GM18907 (cell line): ENCODE results near the gene GLRX3.

Source experiments
- ATAC-seq: cut with Tn5 transposase; IDR thresholded peaks from one replicate; pipeline ENCODE4 v1.9.1; 2021; ENCODE audit warnings: mild to moderate bottlenecking, moderate library complexity; ENCODE audit not compliant: unreplicated experiment

GLRX3 gene

DNA sequence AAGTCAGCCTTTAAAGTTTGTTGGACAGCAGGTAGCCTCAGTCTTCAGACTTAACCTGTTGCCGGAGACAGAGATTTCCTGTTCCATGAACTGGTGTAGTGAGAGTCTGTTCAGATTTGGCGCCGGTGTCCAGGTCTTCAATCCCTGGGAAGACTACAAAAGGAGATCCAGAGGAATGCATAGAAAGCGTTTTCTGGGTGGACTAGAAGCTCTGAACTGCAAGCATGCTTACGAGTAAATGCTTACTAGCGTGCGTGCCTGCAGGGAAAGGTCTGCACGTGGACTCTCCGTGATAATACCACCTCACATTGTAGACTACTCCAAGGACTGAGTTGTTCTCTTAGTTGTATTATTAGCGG is 878 bp downstream of the GLRX3 start:
- no peak for ATAC-seq

DNA sequence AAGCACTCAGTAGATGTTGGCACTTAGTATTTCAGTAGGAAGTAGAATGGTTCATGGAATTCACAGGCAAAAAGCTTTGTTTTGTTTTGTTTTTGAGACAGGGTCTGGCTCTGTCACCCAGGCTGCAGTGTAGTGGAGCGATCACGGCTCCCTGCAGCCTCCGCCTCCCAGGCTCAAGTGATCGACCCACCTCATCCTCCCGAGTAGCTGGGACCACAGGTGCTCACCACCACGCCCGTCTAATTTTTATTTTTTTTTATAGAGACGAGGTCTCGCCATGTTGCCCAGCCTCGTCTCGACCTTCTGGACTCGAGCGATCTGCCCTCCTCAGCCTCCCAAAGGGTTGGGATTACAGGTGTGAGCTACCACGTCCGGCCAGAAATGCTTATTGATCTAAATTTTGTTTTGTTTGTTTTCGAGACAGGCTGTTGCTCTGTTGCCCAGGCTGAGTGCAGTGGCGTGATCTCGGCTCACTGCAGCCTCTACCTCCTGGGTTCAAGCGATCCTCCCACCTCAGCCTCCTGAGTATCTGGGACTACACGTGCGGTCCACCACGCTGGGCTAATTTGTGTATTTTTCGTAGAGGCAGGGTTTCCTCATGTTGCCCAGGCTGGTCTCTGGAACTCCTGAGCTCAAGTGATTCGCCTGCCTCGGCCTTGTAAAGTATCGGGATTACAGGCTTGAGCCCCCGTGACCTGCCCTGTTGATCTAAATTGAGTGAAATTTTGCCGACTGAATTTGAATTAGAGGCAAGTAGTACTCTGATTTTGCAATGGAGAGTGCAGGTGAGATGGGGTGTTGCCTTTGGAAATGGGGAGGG is 1.7 kb downstream of the GLRX3 start:
- ATAC-seq = no peak

DNA sequence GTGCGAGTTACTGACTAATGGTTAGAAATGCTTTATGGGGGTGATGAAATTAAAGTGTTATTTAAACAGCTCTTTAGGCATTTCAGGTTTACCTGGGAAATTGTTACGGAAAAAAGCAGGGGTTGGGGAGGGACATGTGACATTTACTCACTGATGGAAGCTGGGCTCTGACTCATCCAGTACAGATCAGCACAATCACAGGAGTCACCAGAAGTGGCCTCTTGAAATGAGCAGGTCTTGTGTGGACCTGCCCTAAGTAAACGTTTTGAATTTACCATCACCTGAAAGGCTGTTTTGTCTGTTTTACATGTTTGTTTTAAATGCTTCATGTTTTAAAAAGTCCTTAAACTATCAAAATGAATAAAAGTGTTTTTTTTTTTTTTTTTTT is 2.3 kb downstream of the GLRX3 start:
- no peak for ATAC-seq

DNA sequence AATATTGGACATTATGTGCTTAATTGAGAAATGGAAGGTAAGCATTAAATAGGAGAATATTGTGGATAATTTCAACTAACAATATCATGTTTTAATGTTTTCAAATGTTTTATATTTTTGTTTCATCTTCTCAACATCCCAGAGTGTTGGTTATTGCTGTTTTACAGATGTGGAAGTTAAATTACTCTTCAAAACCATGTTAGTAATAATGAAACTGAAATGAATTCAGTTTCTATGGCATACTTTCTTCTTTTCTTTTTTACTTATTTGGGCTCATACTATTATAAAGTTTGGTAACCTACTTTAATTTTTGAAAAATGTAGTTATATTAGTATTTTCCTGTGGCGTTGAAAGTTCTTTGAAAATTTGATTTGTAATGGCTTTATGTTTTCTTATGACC is 4.2 kb downstream of the GLRX3 start:
- ATAC-seq = no peak

DNA sequence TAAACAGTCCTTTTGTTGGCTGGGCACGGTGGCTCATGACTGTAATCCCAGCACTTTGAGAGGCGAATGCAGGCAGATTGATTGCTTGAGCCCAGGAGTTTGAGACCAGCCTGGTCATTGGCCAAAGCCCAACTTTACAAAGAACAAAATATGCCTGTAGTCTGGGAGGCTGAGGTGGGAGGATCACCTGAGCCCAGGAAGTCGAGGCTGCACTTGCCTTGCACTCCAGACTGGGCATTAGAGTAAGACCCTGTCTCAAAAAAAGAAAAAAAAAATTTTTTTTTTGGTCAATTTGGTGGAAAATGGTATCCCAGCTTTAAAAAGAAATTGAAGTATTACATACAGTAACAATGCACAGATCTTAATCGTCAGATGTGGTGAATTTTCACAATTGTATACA is 4.8 kb downstream of the GLRX3 start:
- no peak for ATAC-seq

DNA sequence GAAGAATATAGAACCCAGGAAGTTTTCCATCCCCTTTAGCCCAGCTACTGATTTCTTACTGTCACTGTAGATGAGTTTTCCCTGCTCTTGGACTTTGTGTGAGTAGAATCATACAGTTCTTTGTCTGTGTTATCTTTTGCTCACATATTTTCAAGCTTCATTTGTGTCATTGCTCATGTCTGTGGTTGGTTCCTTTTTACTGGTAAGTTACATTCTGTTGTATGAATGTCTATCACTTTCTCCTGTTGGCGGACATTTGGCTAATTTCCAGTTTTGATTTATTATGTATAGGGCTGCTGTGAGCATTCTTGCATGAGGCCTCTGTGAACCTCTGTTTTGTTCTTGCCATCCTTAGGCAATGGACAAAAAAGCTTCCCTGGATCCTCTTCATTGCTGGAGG is 5.3 kb downstream of the GLRX3 start:
- ATAC-seq = peak; percentile 23

DNA sequence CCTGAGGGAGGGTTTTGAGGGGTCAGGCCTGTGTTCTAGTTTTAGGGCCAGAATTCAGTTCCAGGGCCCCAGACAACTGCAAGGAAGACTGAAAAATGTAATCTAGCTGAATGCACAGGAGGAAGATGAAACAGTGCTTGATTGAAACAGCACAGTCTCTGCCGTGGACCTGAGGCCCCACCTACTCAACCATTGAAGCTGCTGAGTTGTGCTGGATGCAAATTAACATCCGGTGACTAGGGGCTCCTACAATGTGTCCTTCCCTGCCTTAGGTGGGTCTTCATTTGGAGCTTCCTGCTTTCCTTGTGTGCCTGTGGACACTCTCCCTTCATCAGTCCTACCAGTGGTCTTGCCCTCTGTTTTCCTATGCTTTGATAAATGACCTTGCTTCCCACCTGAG is 5.7 kb downstream of the GLRX3 start:
- peak; percentile 89 for ATAC-seq

DNA sequence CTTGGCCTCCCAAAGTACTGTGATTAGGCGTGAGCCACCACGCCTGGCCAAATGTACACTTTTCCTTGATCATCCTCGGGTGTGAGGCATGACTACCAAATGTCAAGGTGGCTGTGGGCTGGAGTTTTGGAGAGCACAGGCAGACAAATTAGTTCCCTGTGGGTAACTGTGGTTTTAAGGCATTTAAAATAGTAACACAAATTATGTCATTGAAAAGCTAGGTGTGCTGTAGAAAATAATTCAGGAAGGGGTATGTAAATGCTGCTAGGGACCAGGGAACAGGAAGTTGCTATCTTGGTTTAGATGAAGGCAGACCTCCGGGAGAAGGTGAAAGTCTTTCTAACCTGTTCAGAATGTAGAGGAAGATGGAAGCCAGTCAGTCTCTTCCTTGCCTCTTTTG is 9.9 kb downstream of the GLRX3 start:
- ATAC-seq = no peak

DNA sequence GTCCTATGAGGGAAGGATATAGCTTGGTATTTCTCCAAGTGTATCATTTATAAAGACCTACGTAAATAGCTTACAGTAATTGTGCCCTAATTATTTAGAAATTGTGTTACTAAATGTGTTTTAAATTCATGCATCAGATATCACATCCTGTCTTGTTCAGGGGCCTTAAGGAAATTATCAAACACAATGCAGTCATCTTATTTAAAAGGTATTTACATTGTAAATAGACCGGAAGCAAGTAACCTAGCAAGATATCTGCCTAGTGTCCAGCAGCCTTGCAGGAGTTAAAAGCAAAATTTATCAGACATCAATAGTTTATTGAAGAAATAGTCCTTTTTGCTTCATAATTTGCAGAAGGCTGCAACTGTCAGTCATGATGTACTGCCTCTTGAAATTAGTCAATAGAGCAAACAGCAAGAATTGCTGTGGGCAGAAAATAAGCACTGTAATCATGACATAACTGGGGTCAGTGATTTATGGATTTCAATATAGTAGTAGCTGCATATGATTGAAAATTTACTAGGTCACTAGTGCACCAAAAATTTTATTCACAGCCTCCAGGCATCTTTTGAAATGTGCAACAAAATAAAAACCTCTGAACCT is 23.1 kb downstream of the GLRX3 start:
- no peak for ATAC-seq

DNA sequence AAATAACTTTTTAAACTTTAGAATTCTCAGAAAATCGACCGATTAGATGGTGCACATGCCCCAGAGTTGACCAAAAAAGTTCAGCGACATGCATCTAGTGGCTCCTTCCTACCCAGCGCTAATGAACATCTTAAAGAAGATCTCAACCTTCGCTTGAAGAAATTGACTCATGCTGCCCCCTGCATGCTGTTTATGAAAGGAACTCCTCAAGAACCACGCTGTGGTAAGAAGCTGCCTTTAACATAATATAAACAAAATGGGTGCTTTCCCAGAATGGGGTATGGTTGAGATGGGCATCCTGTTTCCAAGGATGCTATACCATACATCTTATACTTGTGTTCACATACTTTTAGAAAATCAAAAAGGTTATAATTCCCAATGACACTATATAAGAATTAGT is 24.6 kb downstream of the GLRX3 start:
- ATAC-seq = peak; percentile 58

DNA sequence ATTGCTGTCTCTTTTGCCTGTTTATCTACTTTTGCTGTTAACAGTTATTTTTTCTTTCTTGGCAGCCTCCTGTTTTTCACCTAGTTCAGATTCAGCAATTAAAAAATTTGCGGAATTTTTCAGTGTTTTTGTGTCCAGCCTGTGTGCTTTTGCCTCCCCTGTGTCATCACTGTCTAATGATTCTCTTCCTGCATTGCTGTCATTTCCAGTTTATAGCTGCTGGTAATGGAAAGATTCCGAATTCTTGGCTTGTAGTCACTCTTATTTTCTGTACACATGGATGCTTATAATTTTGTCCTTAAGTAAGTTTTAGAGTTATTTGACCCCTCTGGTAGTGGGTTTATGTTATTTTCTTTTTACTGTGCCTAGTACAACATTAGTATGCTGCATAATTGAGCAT is 25.1 kb downstream of the GLRX3 start:
- no peak for ATAC-seq

DNA sequence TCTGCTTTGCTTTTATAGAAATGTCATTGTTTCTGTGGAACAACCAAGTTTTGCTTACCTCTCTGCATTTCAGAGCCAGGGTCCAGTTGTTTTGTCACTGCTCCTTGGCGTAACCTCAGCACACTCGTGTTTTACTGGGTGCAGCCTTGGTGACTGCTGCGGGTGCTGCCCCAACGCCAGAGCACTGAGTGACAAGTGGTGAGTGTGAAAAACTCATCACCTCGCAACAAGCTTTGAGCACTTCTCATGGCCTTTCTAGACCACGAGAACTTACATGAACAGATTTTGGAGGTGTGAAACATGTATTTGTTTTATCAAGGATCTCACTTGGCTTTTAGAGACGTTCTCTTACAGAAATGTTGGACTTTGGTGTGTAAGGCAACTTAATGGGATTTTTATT is 31.0 kb downstream of the GLRX3 start:
- no peak for ATAC-seq

DNA sequence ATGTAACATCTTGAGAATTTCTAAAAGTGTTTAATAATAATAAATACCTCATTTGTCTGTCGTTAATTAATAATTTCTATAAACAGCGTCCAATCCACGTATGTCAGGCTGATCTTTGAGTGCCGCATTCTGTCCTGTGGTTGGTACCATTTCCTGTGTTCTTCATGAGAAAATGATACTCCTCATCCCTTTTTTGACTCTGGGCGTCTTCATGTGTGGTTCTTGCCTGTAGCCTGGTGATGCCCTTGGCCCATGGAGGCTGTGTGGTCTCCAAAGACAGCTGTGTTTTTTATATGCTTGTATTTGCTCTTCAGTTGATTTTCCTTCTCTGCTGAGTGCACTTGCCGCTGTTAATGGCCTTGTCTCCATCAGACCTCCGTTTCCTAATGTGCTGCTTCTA is 31.5 kb downstream of the GLRX3 start:
- ATAC-seq = no peak

DNA sequence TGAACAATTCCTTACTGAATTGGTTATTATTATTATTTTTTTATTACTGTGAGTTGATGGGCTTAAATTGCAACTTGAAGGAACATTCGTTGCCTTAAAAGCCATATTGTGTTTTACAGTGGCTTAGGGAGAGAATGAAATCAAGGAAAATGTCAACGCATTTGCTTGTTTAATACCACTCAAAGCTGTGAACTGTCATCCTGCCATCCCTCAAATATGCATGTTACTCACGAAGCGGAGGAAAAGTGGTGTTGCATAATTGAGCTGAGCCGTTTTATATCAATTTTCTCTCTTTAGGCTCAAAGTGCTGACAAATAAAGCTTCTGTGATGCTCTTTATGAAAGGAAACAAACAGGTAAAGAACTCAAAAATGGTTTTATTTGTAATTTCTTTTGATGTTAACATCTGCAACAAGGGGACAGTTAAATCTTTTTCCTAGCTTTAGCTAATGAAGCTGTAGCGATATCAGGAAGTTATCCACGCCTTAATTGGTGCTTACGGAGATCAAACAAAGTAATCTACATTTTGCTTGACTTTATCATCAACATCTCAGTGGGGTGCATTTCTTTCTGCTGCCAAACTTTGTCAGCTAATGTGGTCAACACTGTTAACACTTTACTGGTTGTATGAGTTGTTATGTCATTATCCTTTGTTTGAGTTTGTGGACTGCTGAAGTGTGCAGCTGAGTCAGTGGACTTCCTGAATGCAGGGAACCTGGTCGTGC is 33.1 kb downstream of the GLRX3 start:
- no peak for ATAC-seq

DNA sequence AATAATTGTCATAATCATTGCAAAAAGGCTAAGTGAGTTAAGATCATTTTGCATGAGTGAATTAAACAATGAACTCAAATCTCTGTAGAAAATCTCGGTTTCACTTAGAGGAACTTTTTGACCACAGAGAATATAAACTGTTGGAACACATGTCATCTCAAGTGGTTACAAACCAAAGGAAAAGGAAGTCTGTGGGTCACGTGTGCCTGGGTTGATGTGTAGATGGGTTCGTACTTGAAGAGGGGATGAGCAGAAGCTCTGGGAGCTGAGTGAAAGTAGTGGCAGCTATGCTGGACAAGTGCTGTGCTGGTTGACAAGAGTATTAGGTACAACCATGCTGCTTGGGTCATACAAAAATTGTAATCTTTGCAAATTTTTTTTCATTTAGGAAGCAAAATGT is 35.0 kb downstream of the GLRX3 start:
- no peak for ATAC-seq

DNA sequence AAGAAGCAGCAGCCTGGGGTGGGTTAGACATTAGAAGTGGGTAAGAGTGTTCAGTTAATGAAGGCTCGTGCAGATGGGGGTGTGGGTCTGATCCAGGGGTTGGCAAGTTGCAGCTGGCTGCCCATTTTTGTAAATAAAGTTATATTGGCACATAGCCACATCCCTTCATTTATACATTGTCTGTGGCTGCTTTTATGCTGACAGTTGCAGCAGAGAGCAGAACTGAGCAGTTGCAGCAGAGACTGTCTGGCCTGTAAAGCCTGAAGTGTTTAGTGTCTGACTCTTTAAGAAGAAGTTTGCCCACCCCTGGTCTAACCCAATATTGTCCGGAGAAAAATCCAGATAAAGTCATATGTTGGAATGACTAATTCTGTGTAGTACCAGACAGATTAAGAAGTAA is 38.1 kb downstream of the GLRX3 start:
- no peak for ATAC-seq

DNA sequence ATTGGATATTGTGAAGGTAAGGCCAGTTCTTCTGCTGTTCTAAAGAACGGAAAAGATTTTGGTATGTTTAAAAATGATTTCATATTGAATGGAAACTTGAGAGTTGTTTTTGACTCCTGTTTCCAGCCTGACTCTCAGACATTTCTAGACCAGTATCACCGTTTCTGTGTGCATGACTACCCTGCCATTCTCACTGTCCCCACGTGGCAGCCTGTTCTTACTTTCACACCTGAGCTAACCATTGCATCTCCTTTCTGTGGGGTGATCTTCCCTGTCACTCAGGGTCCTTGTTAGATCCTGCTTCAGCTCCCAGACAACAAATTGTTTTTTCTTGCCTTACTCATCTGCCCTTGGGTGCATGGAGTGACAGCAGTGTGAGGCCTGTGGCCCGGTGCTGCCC is 38.9 kb downstream of the GLRX3 start:
- no peak for ATAC-seq

DNA sequence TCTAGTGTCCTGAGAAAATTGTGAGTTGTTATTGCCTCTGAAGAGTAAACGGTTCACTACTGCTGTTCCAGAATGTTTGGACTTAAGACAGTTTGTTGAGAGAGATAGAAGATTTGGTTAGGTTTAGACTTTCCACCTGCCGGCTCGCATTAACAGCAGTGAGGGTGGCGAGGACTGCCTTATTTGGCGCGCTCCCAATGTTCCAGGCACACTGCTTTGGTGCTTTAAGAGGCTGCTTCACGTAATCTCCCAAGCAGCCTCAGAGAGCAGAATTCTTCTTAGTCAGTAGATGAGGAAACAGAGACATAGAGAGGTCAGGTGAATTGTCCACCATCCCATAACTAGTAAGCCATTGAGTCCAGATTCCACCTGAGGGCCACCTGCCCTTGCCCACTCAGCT is 41.1 kb downstream of the GLRX3 start:
- ATAC-seq = no peak

DNA sequence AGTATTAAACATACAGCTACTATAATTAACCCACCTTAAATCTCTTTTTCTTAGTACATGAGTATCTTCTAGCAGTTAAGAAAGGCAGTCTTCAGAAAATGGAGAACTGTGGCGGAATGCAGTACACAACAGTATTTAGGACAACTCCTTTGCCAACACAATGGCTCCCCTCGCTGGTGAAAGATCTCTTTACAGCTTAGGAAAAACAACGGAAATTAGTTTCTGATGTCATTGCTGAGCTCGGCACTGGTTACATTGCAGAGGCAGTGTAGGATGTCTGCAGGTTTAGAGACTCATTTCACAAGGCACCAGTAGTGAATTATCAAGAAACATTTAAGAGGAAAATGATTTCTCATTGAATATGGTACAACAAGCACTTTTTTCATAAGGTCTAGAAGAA is 43.4 kb downstream of the GLRX3 start:
- ATAC-seq = no peak

DNA sequence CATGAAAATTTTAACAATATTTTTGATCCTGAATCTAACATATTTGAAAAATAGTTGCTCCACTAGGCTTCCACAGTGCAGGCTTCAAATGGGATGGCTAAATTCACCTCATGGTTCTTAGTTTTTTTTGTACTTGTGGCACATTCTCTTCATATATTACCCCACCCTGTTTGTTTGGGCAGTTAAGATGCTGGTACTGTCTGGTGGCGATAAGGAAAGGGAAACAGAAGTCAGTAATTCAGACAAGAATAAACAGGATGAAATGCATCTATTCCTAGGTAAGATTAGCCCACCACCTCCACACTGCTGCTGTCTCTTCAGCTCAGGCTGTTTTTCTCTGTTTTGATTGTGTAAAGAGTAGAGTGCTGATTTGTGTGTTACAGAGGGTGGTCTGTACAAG is 44.2 kb downstream of the GLRX3 start:
- no peak for ATAC-seq

DNA sequence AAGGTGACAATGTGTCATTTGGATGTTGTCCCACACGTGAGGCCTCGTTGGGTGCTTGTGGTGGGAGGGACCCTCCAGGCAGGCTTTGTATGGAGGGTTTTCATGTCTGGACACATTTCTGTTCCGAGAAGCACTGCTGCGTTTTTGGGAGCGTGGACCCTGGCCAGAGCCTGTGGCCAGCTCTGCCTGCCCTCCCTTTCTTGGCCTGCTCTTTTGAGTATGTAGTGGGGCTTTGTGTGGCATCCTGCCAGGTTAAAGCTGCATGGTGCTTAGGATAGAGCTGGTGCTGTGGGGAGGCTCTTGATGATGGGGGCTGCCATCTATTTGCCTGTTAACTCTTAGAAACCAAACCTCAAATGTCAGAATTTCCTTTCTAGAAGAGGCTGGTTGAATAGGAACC is 45.7 kb downstream of the GLRX3 start:
- ATAC-seq = no peak

DNA sequence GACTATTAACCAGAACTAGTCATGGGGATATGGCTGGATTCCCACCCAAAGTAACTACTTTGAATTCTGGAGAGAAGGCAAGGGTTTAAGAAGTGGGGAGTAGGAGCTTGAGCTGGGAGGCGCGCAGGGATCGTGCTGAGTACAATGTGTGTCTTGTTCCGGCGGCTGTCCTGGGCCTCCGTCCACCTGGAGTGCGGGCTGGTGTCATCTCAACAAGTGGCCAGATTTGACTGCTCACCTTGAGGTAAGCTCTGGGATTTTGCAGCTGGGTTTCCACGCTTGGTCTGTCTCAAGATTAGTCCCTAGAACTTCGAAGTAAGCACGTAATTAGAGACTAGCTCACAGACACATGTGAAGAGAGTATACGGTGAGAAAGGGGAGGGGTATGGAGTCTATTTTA is 49.4 kb downstream of the GLRX3 start:
- no peak for ATAC-seq
